ENCODE data around the gene PDGFRB.

DNA sequence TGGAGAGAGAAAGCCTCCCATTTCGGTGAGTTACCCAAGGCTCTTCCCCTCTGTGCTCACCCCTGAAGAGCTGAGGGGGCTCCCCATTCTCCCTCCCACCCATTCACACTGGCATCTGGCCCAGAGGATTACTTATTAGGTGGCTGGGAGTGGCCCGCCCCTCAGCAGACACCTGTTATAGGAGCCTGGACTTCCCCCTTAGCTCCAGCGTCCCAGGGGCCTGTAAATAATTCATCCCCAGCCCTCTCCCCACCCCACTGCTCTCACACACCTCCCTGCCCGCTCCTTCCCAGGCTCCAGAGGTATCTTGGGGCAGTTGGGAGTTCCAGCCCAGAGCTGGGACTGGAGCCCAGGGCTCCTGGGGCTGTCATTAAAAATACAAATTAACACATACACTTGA lies 22.6 kb upstream of the PDGFRB start:
- TF ChIP-seq POLR2A (IDR thresholded peaks at IDR 0.05) (peak in 1 of 2 donors; percentile 40), CTCF (IDR thresholded peaks at IDR 0.05) (no peak)
